Measurements from ENCODE around the gene ABCC10.

DNA sequence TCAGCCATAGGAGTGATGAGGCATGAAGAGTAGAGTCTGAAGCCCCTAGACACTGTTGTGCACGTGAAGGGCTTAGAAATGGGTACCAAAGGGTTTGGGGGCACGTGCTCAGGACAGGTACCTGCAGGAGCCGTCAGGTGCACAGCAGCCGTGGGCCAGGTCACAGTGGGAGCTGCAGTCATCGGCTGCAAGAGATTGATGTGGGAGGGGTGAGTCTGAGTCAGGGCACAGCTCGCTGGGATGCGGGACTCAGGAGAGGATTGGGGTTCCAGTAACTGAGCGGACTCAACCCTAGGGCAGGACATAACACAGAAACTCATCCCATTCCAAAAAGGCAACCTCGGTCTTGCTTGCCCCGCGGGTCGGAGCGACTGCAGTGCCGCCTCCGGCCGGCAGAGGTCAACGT is 27.0 kb downstream of the ABCC10 start:
- TF ChIP-seq FOXP2 (optimal IDR thresholded peaks at IDR 0.05; ENCODE audit: control extremely low read depth, extremely low read length, insufficient read depth) (no peak), POLR2AphosphoS5 (IDR thresholded peaks at IDR 0.05; ENCODE audit: borderline replicate concordance, low read depth, low read length) (no peak), EZH2 (IDR thresholded peaks at IDR 0.05) (no peak)

Data from SK-N-MC (cell line).